OCI-LY7 (cell line): Measurements from ENCODE around the gene HOGA1. TPM values are rescaled to one million over a fixed set of nuclear protein-coding genes. Genes with fewer than 3 reads are reported as not detected.

ENCODE experiments used
- BruUV-seq: library from RNA; stranded (reverse); fragments of 400-500 nt; replicated peaks from 2 replicates; lab custom pipeline; 2021; lab: Mats Ljungman, UMichigan
- CTCF ChIA-PET: fragments of 300-600 bp; sonication (Branson Sonifier 250); formaldehyde crosslinking; loops from one replicate; lab custom pipeline; 2022; ENCODE audit warnings: antibody characterized with exemption; ENCODE audit not compliant: unreplicated experiment; lab: Charles Lee
- POLR2A ChIA-PET: fragments of 300-600 bp; sonication (Branson Sonifier 250); formaldehyde crosslinking; loops from one replicate; lab custom pipeline; 2022; ENCODE audit warnings: antibody characterized with exemption; lab: Charles Lee
- DNase-seq: peaks from one replicate; pipeline ENCODE4 v3.0.0-alpha.2; 2015; ENCODE audit warnings: low spot score
- H2AFZ ChIP-seq: fragments of 200-600 bp; sonication (generic), shearing (Covaris generic); 2 replicates; pipeline ENCODE4 v1.6.1; 2014; ENCODE audit warnings: mild to moderate bottlenecking, antibody characterized with exemption, low read length, moderate library complexity
- H3K27ac ChIP-seq: fragments of 200-600 bp; sonication (generic); 2 replicates; pipeline ENCODE4 v1.5.1; 2014; ENCODE audit warnings: mixed run types, low read depth, mild to moderate bottlenecking, moderate library complexity, low read length, inconsistent platforms; ENCODE audit not compliant: poor library complexity, severe bottlenecking
- H3K36me3 ChIP-seq: fragments of 200-600 bp; sonication (generic); 2 replicates; pipeline ENCODE4 v1.6.1; 2014; ENCODE audit warnings: mild to moderate bottlenecking, antibody characterized with exemption, low read length, moderate library complexity, mixed read lengths; ENCODE audit not compliant: insufficient read depth
- H3K4me1 ChIP-seq: fragments of 200-600 bp; sonication (generic); 2 replicates; pipeline ENCODE4 v1.5.1; 2014; ENCODE audit warnings: mild to moderate bottlenecking, low read length; ENCODE audit not compliant: insufficient read depth, poor library complexity, severe bottlenecking
- H3K4me2 ChIP-seq: fragments of 200-600 bp; sonication (generic); 2 replicates; pipeline ENCODE4 v1.6.1; 2014; ENCODE audit warnings: mild to moderate bottlenecking, low read length
- H3K4me3 ChIP-seq: fragments of 200-600 bp; sonication (generic); 2 replicates; pipeline ENCODE4 v1.5.1; 2014; ENCODE audit warnings: mild to moderate bottlenecking, low read depth, low read length; ENCODE audit not compliant: poor library complexity, severe bottlenecking
- H3K79me2 ChIP-seq: fragments of 200-600 bp; sonication (generic); 2 replicates; pipeline ENCODE4 v1.6.1; 2016; ENCODE audit warnings: low read depth, mild to moderate bottlenecking, low read length, moderate library complexity, mixed read lengths; ENCODE audit not compliant: insufficient read depth
- H3K9me2 ChIP-seq: fragments of 200-600 bp; sonication (generic); 2 replicates; pipeline ENCODE4 v1.6.1; 2016; ENCODE audit warnings: mild to moderate bottlenecking, low read length, mixed read lengths; ENCODE audit not compliant: insufficient read depth
- H3K9me3 ChIP-seq: fragments of 200-600 bp; sonication (generic); 2 replicates; pipeline ENCODE4 v1.6.1; 2014; ENCODE audit warnings: mild to moderate bottlenecking, mixed run types, low read length, mixed read lengths
- H4K20me1 ChIP-seq: fragments of 200-600 bp; sonication (generic); 2 replicates; pipeline ENCODE4 v1.6.1; 2014; ENCODE audit warnings: mild to moderate bottlenecking, antibody characterized with exemption, low read length, moderate library complexity, mixed read lengths; ENCODE audit not compliant: insufficient read depth
- CTCF ChIP-seq: fragments of 200-600 bp; sonication (generic); conservative IDR thresholded peaks from 2 replicates; pipeline ENCODE4 v1.5.1; 2014; ENCODE audit warnings: mild to moderate bottlenecking, antibody characterized with exemption, low read length, moderate library complexity, mixed read lengths
- EZH2phosphoT487 ChIP-seq: fragments of 200-600 bp; sonication (generic); IDR thresholded peaks from 2 replicates; pipeline ENCODE4 v1.6.1; 2018; ENCODE audit warnings: low read depth, borderline replicate concordance, mild to moderate bottlenecking, mixed run types, antibody characterized with exemption, low read length, moderate library complexity, mixed read lengths
- intact Hi-C: fragments of 100-400 bp; cut with micrococcal nuclease; formaldehyde crosslinking; loops from one replicate; pipeline ENCODE4 v1.10.0; 2022; ENCODE audit not compliant: unreplicated experiment
- total RNA-seq, 2 experiments: library from RNA; depleted of rRNA in 1 of 2; stranded (reverse); fragments of >200 nt in 1 of 2; shearing (Covaris generic) in 1 of 2; gene quantifications; 2 replicates each; pipeline ENCODE4 v1.2.3, GENCODE V29; 2014 to 2022

The HOGA1 gene
- total RNA-seq, 2 experiments from 2014 or later, result 0.25 TPM; not detected in 1

GRCh38 chr10:97651773-97652172, 67.6 kb downstream of the HOGA1 start:
- H3K4me1 ChIP-seq, result no peaks in the 10 kb centered on the region
- H3K4me3 ChIP-seq, result no peak overlapping the region
- no peaks in the 10 kb centered on the region for H3K79me2 ChIP-seq
- H4K20me1 ChIP-seq, result no peaks in the 10 kb centered on the region
- no peaks in the 10 kb centered on the region for H3K9me3 ChIP-seq
- TF ChIP-seq EZH2phosphoT487 (no peak), CTCF (no peak)
- no peak for DNase-seq
- H3K9me2 ChIP-seq, result no peaks in the 10 kb centered on the region
- intact Hi-C loops, result no loop called here
- BruUV-seq, result no TSS peak
- no peak overlapping the region for H3K4me2 ChIP-seq
- no peak overlapping the region for H3K27ac ChIP-seq
- POLR2A ChIA-PET, result no interaction called here
- H3K36me3 ChIP-seq, result peaks cover 57% of the 10 kb centered on the region
- no peak overlapping the region for H2AFZ ChIP-seq
- CTCF ChIA-PET, result no interaction called here

- no peaks in the 10 kb centered on the region for H4K20me1 ChIP-seq
- DNase-seq, result no peak
- ChIA-PET POLR2A (no interaction called here), CTCF (no interaction called here)
- no peak overlapping the region for H3K4me3 ChIP-seq
- H3K4me1 ChIP-seq, result no peaks in the 10 kb centered on the region
- H3K9me2 ChIP-seq, result no peaks in the 10 kb centered on the region
- TF ChIP-seq CTCF (no peak), EZH2phosphoT487 (no peak)
- H3K4me2 ChIP-seq, result no peak overlapping the region
- intact Hi-C loops, result no loop called here
- H3K27ac ChIP-seq, result no peak overlapping the region
- H3K9me3 ChIP-seq, result no peaks in the 10 kb centered on the region
- no peaks in the 10 kb centered on the region for H3K79me2 ChIP-seq
- peaks cover 61% of the 10 kb centered on the region for H3K36me3 ChIP-seq
- H2AFZ ChIP-seq, result no peak overlapping the region
- BruUV-seq, result no TSS peak
These were observed 72.6 kb downstream of the HOGA1 start for GRCh38 chr10:97656777-97657176.

GRCh38 chr10:97659589-97659988, 75.4 kb downstream of the HOGA1 start:
- no peak overlapping the region for H3K4me3 ChIP-seq
- POLR2A ChIA-PET, result no interaction called here
- intact Hi-C loops, result no loop called here
- no peak overlapping the region for H3K27ac ChIP-seq
- no peak overlapping the region for H2AFZ ChIP-seq
- CTCF ChIA-PET, result no interaction called here
- TF ChIP-seq EZH2phosphoT487 (no peak), CTCF (no peak)
- peaks cover 50% of the 10 kb centered on the region for H3K36me3 ChIP-seq
- no peaks in the 10 kb centered on the region for H4K20me1 ChIP-seq
- H3K4me2 ChIP-seq, result no peak overlapping the region
- BruUV-seq, result no TSS peak
- no peaks in the 10 kb centered on the region for H3K9me2 ChIP-seq
- DNase-seq, result no peak
- H3K9me3 ChIP-seq, result no peaks in the 10 kb centered on the region
- no peaks in the 10 kb centered on the region for H3K4me1 ChIP-seq
- H3K79me2 ChIP-seq, result no peaks in the 10 kb centered on the region

Other genes with a start within 250 kb of the HOGA1 start
- gene FRAT2, start 249.7 kb upstream of the HOGA1 start, total RNA-seq (2014; rRNA removed; shearing (Covaris generic)), result 9.3 and 12.3 TPM in 2 replicates
- gene FRAT2, start 249.7 kb upstream of the HOGA1 start, total RNA-seq (2022), result 18.3 and 18.4 TPM in 2 replicates
- 32.1 and 38.6 TPM in 2 replicates for gene RRP12, start 183.0 kb upstream of the HOGA1 start, total RNA-seq (2014; rRNA removed; shearing (Covaris generic))
- 32.7 and 39.3 TPM in 2 replicates for gene RRP12, start 183.0 kb upstream of the HOGA1 start, total RNA-seq (2022)
- gene PGAM1, start 158.2 kb upstream of the HOGA1 start, total RNA-seq (2014; rRNA removed; shearing (Covaris generic)), result 243 and 289 TPM in 2 replicates
- gene PGAM1, start 158.2 kb upstream of the HOGA1 start, total RNA-seq (2022), result 286 and 467 TPM in 2 replicates
- 46.8 and 59.6 TPM in 2 replicates for gene EXOSC1, start 138.4 kb upstream of the HOGA1 start, total RNA-seq (2014; rRNA removed; shearing (Covaris generic))
- 54.8 and 56.2 TPM in 2 replicates for gene EXOSC1, start 138.4 kb upstream of the HOGA1 start, total RNA-seq (2022)
- 28.7 and 31.0 TPM in 2 replicates for gene ZDHHC16, start 138.2 kb upstream of the HOGA1 start, total RNA-seq (2014; rRNA removed; shearing (Covaris generic))
- 35.8 and 38.4 TPM in 2 replicates for gene ZDHHC16, start 138.2 kb upstream of the HOGA1 start, total RNA-seq (2022)
- 74.4 and 95.7 TPM in 2 replicates for gene MMS19, start 86.0 kb upstream of the HOGA1 start, total RNA-seq (2014; rRNA removed; shearing (Covaris generic))
- 74.8 and 90.3 TPM in 2 replicates for gene MMS19, start 86.0 kb upstream of the HOGA1 start, total RNA-seq (2022)
- 1.1 and 1.4 TPM in 2 replicates for gene UBTD1, start 85.5 kb upstream of the HOGA1 start, total RNA-seq (2014; rRNA removed; shearing (Covaris generic))
- gene UBTD1, start 85.5 kb upstream of the HOGA1 start, total RNA-seq (2022), result 2.0 and 2.2 TPM in 2 replicates
- gene ANKRD2, start 11.6 kb upstream of the HOGA1 start, total RNA-seq (2014; rRNA removed; shearing (Covaris generic)), result not detected in 2 replicates
- not detected in 2 replicates for gene ANKRD2, start 11.6 kb upstream of the HOGA1 start, total RNA-seq (2022)
- gene C10orf62, start 5.3 kb downstream of the HOGA1 start, total RNA-seq (2014; rRNA removed; shearing (Covaris generic)), result not detected in 2 replicates
- gene C10orf62, start 5.3 kb downstream of the HOGA1 start, total RNA-seq (2022), result not detected in 2 replicates
- gene MORN4, start 49.1 kb downstream of the HOGA1 start, total RNA-seq (2014; rRNA removed; shearing (Covaris generic)), result 2.4 and 2.9 TPM in 2 replicates
- gene MORN4, start 49.1 kb downstream of the HOGA1 start, total RNA-seq (2022), result 5.4 TPM in 2 replicates
- 8.0 and 9.2 TPM in 2 replicates for gene PI4K2A, start 56.3 kb downstream of the HOGA1 start, total RNA-seq (2014; rRNA removed; shearing (Covaris generic))
- gene PI4K2A, start 56.3 kb downstream of the HOGA1 start, total RNA-seq (2022), result 11.9 and 12.7 TPM in 2 replicates
- 2.8 and 4.6 TPM in 2 replicates for gene AVPI1, start 102.9 kb downstream of the HOGA1 start, total RNA-seq (2014; rRNA removed; shearing (Covaris generic))
- gene AVPI1, start 102.9 kb downstream of the HOGA1 start, total RNA-seq (2022), result 2.1 and 3.2 TPM in 2 replicates
- gene MARVELD1, start 129.3 kb downstream of the HOGA1 start, total RNA-seq (2014; rRNA removed; shearing (Covaris generic)), result not detected in 2 replicates
- 0.13 TPM in 1 of 2 replicates, not detected in the other for gene MARVELD1, start 129.3 kb downstream of the HOGA1 start, total RNA-seq (2022)
- 24.0 and 25.5 TPM in 2 replicates for gene ZFYVE27, start 152.7 kb downstream of the HOGA1 start, total RNA-seq (2014; rRNA removed; shearing (Covaris generic))
- gene ZFYVE27, start 152.7 kb downstream of the HOGA1 start, total RNA-seq (2022), result 31.8 and 33.0 TPM in 2 replicates
- gene SFRP5, start 187.6 kb downstream of the HOGA1 start, total RNA-seq (2014; rRNA removed; shearing (Covaris generic)), result not detected in 2 replicates
- not detected in 2 replicates for gene SFRP5, start 187.6 kb downstream of the HOGA1 start, total RNA-seq (2022)